Stimulated activated CD4-positive, alpha-beta T cell treated with anti-CD3 and anti-CD28 coated beads, Interleukin-4, amount 100 ng/mL, for 4 hours (primary cell): ENCODE data around the gene CD40.
"Not testable (repeated sequence)": the region's sequence is repeated elsewhere in the genome, so short reads cannot be mapped to it uniquely, and the experiment has no call there.

Source experiments
- DNase-seq, 2 experiments: peaks; one replicate each; pipeline ENCODE4 v3.0.0-alpha.2; 2020

Gene CD40

DNA sequence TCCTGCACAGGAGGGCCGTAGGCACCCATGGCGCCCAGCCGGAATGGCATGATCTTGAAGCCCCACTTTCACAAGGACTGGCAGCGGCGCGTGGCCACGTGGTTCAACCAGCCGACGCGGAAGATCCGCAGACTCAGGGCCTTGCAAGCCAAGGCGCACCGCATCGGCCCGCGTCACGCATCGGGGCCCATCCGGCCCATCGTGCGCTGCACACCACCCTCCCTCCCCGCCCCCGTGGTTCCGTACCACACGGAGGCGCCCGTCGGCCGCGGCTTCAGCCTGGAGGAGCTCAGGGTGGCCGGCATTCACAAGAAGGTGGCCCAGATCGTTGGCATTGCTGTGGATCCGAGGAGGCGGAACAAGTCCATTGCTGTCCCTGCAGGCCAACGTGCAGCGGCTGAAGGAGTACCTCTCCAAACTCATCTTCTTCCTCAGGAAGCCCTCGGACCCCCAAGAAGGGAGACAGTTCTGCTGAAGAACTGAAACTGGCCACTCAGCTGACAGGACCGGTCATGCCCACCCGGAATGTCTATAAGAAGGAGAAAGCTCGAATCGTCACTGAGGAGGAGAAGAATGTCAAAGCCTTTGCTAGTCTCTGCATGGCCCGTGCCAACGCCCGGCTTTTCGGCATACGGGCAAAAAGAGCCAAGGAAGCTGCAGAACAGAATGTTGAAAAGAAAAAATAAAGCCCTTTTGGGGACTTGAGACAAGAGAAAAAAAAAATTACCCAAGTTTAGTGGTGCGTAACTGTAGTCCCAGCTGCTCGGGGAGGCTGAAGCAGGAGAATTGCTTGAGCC, 18.4 kb upstream of the CD40 start:
- no peak for DNase-seq

- not testable (repeated sequence) for DNase-seq
Measured at GRCh38 chr20:46100444-46100843, 17.7 kb upstream of the CD40 start.

DNA sequence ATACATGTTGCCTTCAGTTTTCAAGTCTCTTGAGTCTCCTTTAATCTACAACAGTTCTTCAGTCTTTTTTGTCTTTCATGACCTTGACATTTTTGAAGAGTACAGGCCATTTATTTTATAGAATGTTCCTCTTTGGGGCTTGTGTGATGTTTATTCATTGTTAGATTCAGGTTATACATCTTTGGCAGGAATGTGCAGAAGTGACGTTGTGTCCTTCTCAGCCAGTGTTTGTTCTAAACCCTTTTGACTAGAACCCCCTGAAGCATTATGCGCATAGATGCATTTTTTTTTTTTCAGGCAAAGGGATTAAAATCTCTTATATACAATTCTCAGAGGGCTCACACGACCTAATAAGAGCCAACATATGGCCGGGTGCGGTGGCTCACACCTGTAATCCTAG, 17.1 kb upstream of the CD40 start:
- DNase-seq = no peak

GRCh38 chr20:46101957-46102356, 16.2 kb upstream of the CD40 start:
- no peak for DNase-seq

DNA sequence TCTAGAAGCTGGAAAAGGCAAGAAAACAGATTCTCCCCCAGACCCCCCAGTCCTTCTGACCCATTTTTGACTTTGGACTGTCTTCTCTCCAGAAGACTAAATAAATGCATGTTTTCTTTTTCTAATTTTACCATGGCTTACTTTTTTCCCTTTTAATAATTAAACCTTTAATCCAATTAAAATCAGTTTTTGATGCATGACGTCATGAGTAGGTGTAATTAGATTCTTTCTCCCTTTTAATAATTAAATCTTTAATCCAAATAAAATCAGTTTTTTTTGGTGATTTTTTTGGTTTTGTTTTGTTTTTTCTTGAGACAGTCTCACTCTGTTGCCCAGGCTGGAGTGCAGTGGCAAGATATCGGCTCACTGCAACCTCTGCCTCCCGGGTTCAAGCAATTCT, 15.2 kb upstream of the CD40 start:
- DNase-seq = no peak

- no peak for DNase-seq
Measured at GRCh38 chr20:46104262-46104661, 13.9 kb upstream of the CD40 start.

GRCh38 chr20:46107061-46107460, 11.1 kb upstream of the CD40 start:
- no peak for DNase-seq

DNA sequence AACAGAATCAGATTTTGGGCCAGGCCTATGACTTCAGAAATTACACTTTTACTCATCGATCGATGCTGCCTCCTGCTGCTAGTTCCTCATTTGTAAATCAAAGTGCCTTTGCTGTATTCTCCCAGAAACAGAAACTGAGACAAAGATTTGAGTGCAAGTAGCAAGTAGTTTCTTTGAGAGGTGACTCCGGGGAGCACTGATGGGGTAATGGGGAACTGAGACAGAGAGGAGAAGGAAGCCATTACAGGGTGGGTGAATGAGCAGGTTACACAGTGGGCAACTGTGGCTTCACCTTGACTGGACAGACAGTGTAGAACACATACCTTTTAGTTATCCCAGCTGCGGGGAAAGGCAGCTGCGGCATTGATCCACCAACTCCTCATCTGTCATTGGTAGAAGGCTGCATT, 9.7 kb upstream of the CD40 start:
- DNase-seq = no peak

GRCh38 chr20:46108976-46109375, 9.1 kb upstream of the CD40 start:
- DNase-seq = no peak

DNA sequence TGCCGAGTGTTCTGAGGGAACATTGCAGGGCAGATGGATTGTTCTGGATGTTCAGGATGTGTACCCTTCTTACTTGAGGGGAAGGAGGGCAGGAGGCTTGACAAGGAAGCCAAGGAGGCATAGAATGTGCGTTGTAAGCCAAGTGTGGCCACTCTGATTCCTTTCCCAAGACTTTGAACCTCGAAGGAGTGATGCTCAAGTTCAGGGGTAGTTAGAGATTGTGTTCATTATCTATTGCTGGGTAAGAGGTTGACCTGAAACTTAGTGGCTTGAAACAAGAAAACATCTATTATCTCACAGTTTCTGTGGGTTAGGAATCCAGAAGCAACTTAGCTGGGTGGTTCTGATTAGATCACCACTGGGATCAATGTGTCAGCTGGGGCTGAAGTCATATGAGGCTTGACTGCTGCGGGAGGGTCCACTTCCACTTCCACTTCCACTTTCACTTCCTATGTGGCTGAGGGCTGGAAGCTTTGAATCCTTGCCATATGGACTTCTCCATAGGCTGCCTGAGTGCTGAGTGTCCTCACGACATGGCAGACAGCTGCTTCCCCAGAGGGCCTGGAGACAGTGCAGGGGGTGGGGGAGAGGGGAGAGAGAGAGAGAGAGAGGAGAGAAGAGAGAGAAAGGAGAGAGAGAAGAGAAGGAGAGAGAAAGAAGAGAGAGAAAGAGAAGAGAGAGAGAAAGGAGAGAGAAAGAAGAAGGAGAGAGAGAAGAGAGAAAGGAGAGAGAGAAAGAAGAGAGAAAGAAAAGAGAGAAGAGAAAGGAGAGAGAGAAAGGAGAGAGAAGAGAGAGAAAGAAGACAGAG, 6.9 kb upstream of the CD40 start:
- DNase-seq = no peak

- DNase-seq = no peak
Measured at GRCh38 chr20:46111836-46112212, 6.3 kb upstream of the CD40 start.

DNA sequence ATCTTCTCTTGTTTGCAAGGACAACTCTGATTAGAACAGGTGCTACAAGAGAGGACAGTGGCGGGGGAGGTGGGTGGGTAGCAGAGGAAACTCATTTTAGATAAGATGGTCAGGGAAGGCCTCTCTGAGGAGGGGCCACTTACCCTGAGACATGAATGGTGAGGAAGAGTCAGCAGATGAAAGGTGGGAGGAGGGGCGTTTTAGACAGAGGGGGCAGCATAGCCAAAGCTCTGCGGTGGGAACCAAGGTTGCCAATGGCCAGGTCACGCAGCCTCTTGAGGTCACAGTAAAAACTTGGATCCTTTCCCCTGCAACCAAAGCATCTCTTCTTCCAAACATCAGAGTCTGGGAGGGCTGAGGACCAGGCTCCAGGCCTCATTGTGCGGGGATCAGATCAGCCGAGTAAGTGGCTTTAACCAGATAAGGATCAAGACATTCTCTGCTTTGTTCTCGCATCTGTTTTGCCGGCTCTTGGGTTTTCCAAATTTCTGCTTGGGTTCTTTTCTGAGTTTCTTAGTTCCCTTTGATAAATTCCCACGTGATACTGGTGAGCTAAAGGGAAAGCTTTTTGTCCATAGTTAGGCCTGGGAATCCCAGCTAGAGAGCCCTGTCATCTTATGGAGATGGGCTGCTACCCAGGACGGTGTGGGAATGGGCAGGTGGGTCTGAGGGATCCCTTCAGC, 5.5 kb upstream of the CD40 start:
- DNase-seq = no peak

- DNase-seq = no peak
Measured at GRCh38 chr20:46113113-46113470, 5.0 kb upstream of the CD40 start.

GRCh38 chr20:46114449-46114848, 3.7 kb upstream of the CD40 start:
- DNase-seq = no peak

DNA sequence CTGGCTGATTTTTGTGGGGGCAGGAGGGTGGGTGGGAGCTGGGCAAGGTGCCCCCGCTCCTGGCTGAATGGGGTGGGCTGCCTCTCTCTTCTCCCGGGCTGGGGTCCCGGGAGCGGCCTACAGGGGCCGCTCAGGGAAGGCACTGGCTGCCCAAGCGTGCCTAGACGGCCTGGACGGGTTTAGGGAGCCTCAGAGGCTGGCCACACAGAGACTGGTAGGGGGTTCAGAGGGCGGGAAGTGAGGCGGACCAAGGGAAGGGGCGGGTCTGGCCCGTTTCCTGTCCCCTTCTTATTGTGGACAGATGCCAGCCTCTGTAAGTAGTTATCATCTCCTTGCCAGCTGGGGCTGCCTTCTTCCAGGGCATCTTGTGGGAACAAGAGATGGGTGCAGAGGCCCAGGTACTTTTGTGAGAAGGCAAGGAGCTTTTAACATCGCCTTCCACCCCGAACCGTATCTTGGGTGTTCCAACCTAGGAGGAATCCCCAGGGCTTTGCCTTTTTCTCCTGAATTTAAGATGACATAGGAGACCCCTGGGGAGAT, 437 bp downstream of the CD40 start:
- DNase-seq = no peak

GRCh38 chr20:46119028-46119546, 973 bp downstream of the CD40 start:
- no peak for DNase-seq

- no peak for DNase-seq
Measured at GRCh38 chr20:46119547-46119946, 1.4 kb downstream of the CD40 start.

GRCh38 chr20:46120136-46120535, 2.0 kb downstream of the CD40 start:
- no peak for DNase-seq

DNA sequence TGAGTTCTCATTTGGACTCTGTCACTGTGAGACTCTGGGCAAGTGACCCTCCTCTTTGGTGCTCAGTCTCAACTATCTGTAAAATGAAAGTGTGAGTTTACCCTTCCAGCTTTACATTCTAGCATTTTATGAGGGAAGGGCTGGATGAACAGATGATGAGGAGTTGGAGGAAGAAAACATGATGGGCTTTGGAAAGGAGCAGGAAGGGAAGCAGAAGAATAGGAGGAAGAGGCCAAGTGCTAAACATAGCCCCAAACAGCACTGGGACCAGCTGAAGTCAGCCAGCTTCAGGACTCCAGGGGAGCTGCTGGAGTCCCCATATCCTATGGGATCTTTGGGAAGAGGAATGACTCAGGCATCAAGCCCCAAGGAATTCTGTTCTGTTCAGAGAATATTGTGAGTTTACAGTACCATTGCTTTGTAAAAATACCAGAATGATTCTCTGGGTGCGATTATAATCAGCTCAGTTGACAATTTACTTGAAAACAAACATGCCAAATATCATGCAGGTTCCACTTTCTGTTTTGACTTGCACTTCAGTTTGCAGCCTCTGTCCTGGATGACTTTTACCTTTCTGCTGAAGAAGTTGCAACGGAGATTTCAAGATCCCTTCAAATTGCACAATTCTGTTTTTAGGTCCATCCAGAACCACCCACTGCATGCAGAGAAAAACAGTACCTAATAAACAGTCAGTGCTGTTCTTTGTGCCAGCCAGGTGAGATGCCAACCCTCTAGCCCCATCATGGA, 3.2 kb downstream of the CD40 start:
- no peak for DNase-seq

GRCh38 chr20:46122071-46122470, 4.0 kb downstream of the CD40 start:
- no peak for DNase-seq

DNA sequence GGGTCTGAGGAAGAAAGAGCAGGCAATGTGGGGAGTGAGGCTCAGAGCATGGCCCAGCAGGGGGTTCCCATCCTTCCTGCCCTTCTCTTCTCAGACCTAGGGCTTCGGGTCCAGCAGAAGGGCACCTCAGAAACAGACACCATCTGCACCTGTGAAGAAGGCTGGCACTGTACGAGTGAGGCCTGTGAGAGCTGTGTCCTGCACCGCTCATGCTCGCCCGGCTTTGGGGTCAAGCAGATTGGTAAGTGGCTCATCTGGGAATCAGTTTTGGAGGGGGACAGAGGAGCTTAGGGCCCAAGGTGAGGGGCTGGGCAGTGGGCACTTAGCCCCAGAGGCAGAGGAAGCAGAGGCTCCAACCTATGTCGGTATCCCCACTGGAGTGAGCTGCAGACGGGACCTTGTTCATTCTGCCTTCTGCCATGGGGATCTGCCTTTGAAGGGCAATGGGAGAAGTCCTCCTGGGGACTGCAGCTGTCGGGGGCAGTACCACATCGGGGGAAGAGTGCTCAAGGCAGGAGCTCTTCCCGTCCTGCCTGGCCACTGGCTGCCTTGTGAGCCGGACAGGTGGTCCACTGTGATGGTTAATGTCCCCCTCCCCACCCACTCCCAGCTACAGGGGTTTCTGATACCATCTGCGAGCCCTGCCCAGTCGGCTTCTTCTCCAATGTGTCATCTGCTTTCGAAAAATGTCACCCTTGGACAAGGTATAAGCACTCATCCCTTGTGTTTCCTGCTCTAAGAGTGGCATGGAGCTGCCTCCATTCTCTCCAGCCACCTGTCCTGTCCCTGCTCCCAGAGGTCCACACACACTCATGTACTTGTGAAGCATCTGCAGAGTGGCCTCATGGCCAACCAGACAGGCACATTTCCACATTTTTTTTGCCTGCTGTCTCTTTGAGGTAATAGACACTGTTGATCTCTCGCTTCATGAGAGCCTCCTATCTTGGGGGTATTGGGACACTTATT, 4.7 kb downstream of the CD40 start:
- no peak for DNase-seq
